IMR-90 (cell line): ENCODE results near the gene CIBAR2.

Experiments
- POLR2A ChIP-seq: IDR thresholded peaks from 2 replicates; pipeline ENCODE4 v1.6.1; 2012; ENCODE audit warnings: mild to moderate bottlenecking, low read depth, low read length
- RFX5 ChIP-seq: IDR thresholded peaks from 2 replicates; pipeline ENCODE4 v1.8.0; 2012; ENCODE audit warnings: low read depth, mild to moderate bottlenecking, low read length, moderate library complexity
- SMC3 ChIP-seq: fragments of 150-350 bp; IDR thresholded peaks from 2 replicates; pipeline ENCODE4 v1.6.1; 2016; ENCODE audit warnings: low read depth, mild to moderate bottlenecking, antibody characterized with exemption, low read length, moderate library complexity
- TF ChIP-seq, protein P1 (sequence below): conservative IDR thresholded peaks from 2 replicates; pipeline ENCODE4 v1.5.1; 2012; ENCODE audit warnings: mild to moderate bottlenecking, low read depth, low read length, improper control_type of control experiment

DNA sequence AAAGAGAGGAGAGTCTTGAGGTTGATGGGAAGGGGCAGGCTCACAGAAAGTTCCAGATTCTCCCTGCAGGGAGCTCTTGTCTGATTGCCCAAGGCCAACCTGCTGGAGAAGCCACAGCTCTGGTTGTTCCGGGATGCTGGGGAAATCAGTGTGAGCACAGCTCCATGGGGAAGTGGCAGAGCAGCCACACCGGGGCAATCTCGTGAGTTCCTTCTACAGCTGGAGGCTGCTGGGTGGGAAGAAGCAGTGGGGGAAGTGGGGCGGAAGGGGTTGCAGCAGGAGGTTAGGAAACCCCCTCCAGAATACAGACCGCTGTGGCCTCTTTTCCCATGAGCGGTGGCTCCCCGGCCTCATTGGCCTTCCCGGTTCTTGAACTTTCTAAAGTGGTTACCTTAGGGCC is 50.7 kb downstream of the CIBAR2 start:
- TF ChIP-seq, protein P1, sequence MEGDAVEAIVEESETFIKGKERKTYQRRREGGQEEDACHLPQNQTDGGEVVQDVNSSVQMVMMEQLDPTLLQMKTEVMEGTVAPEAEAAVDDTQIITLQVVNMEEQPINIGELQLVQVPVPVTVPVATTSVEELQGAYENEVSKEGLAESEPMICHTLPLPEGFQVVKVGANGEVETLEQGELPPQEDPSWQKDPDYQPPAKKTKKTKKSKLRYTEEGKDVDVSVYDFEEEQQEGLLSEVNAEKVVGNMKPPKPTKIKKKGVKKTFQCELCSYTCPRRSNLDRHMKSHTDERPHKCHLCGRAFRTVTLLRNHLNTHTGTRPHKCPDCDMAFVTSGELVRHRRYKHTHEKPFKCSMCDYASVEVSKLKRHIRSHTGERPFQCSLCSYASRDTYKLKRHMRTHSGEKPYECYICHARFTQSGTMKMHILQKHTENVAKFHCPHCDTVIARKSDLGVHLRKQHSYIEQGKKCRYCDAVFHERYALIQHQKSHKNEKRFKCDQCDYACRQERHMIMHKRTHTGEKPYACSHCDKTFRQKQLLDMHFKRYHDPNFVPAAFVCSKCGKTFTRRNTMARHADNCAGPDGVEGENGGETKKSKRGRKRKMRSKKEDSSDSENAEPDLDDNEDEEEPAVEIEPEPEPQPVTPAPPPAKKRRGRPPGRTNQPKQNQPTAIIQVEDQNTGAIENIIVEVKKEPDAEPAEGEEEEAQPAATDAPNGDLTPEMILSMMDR, result no peak
- TF ChIP-seq RFX5, result no peak
- no peak for TF ChIP-seq SMC3
- no peak for TF ChIP-seq POLR2A
